ENCODE data around the gene GPR160.
"Not testable (repeated sequence)": the region's sequence is repeated elsewhere in the genome, so short reads cannot be mapped to it uniquely, and the experiment has no call there.

DNA sequence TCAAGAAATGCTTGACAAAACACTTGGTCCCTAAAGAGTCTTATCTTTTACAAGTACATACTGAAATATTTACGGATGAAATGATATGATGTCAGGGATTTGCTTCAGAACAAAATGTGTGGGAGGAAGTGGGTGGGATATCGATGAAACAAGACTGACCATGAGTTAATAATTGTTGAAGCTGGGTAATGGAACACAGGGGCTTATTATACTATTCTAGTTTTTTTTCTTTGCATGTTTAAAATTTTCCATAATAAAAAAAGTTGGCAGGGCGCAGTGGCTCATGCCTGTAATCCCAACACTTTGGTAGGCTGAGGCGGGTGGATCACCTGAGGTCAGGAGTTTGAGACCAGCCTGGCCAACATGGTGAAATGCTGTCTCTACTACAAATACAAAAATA lies 18.5 kb upstream of the GPR160 start:
- TF ChIP-seq, protein P1, sequence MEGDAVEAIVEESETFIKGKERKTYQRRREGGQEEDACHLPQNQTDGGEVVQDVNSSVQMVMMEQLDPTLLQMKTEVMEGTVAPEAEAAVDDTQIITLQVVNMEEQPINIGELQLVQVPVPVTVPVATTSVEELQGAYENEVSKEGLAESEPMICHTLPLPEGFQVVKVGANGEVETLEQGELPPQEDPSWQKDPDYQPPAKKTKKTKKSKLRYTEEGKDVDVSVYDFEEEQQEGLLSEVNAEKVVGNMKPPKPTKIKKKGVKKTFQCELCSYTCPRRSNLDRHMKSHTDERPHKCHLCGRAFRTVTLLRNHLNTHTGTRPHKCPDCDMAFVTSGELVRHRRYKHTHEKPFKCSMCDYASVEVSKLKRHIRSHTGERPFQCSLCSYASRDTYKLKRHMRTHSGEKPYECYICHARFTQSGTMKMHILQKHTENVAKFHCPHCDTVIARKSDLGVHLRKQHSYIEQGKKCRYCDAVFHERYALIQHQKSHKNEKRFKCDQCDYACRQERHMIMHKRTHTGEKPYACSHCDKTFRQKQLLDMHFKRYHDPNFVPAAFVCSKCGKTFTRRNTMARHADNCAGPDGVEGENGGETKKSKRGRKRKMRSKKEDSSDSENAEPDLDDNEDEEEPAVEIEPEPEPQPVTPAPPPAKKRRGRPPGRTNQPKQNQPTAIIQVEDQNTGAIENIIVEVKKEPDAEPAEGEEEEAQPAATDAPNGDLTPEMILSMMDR (IDR thresholded peaks at IDR 0.05 in 2 of 3, conservative IDR thresholded peaks at IDR 0.05 in 1 of 3; ENCODE audit: control insufficient read depth in 2 of 3, extremely low read depth in 1 of 3, insufficient read depth in 1 of 3, low read depth in 3 of 3, low read length in 3 of 3), result not testable (repeated sequence)
- TF ChIP-seq, protein P2, sequence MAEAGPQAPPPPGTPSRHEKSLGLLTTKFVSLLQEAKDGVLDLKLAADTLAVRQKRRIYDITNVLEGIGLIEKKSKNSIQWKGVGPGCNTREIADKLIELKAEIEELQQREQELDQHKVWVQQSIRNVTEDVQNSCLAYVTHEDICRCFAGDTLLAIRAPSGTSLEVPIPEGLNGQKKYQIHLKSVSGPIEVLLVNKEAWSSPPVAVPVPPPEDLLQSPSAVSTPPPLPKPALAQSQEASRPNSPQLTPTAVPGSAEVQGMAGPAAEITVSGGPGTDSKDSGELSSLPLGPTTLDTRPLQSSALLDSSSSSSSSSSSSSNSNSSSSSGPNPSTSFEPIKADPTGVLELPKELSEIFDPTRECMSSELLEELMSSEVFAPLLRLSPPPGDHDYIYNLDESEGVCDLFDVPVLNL (IDR thresholded peaks at IDR 0.05; ENCODE audit: low read depth, low read length), result not testable (repeated sequence)
- not testable (repeated sequence) for TF ChIP-seq EZH2 (IDR thresholded peaks at IDR 0.05; ENCODE audit: borderline replicate concordance, control insufficient read depth, low read depth, low read length); EP300 (IDR thresholded peaks at IDR 0.05; ENCODE audit: borderline replicate concordance in 1 of 2, control insufficient read depth in 1 of 2, low read depth in 2 of 2, low read length in 2 of 2); POLR2AphosphoS5 (IDR thresholded peaks at IDR 0.05; ENCODE audit: low read length); NBN (IDR thresholded peaks at IDR 0.05); NRF1 (conservative IDR thresholded peaks at IDR 0.05; ENCODE audit: low read depth, low read length); YY1 (IDR thresholded peaks at IDR 0.05; ENCODE audit: low read depth, low read length); RBBP5 (conservative IDR thresholded peaks at IDR 0.05)
- TF ChIP-seq, protein P3, sequence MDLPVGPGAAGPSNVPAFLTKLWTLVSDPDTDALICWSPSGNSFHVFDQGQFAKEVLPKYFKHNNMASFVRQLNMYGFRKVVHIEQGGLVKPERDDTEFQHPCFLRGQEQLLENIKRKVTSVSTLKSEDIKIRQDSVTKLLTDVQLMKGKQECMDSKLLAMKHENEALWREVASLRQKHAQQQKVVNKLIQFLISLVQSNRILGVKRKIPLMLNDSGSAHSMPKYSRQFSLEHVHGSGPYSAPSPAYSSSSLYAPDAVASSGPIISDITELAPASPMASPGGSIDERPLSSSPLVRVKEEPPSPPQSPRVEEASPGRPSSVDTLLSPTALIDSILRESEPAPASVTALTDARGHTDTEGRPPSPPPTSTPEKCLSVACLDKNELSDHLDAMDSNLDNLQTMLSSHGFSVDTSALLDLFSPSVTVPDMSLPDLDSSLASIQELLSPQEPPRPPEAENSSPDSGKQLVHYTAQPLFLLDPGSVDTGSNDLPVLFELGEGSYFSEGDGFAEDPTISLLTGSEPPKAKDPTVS (IDR thresholded peaks at IDR 0.05; ENCODE audit: low read depth, low read length), result not testable (repeated sequence)
- TF ChIP-seq, protein P4, sequence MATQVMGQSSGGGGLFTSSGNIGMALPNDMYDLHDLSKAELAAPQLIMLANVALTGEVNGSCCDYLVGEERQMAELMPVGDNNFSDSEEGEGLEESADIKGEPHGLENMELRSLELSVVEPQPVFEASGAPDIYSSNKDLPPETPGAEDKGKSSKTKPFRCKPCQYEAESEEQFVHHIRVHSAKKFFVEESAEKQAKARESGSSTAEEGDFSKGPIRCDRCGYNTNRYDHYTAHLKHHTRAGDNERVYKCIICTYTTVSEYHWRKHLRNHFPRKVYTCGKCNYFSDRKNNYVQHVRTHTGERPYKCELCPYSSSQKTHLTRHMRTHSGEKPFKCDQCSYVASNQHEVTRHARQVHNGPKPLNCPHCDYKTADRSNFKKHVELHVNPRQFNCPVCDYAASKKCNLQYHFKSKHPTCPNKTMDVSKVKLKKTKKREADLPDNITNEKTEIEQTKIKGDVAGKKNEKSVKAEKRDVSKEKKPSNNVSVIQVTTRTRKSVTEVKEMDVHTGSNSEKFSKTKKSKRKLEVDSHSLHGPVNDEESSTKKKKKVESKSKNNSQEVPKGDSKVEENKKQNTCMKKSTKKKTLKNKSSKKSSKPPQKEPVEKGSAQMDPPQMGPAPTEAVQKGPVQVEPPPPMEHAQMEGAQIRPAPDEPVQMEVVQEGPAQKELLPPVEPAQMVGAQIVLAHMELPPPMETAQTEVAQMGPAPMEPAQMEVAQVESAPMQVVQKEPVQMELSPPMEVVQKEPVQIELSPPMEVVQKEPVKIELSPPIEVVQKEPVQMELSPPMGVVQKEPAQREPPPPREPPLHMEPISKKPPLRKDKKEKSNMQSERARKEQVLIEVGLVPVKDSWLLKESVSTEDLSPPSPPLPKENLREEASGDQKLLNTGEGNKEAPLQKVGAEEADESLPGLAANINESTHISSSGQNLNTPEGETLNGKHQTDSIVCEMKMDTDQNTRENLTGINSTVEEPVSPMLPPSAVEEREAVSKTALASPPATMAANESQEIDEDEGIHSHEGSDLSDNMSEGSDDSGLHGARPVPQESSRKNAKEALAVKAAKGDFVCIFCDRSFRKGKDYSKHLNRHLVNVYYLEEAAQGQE (IDR thresholded peaks at IDR 0.05; ENCODE audit: low read depth, low read length), result not testable (repeated sequence)
- TF ChIP-seq, protein P5, sequence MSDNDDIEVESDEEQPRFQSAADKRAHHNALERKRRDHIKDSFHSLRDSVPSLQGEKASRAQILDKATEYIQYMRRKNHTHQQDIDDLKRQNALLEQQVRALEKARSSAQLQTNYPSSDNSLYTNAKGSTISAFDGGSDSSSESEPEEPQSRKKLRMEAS (IDR thresholded peaks at IDR 0.05; ENCODE audit: low read depth, low read length), result not testable (repeated sequence)
